Adrenal gland (tissue), 12 donors: ENCODE results near the gene SAMD5. TPM values are rescaled to one million over a fixed set of nuclear protein-coding genes. Genes with fewer than 3 reads are reported as not detected.

Experiments used
- DNase-seq, 7 donors: peaks; one replicate each; pipeline ENCODE4 v3.0.0-alpha.2; 2019 to 2020
- H3K27ac ChIP-seq, 5 donors: fragments of 200-600 bp; sonication (generic) in 4 of 5; 1 replicate in 3 of 5; 2 replicates in 2 of 5; pipeline versions ENCODE4 v1.5.1 to v1.8.0; 2016 to 2020; ENCODE audit warnings: mild to moderate bottlenecking in 1 of 5
- H3K27me3 ChIP-seq: fragments of 200-600 bp; 2 replicates; pipeline ENCODE4 v1.8.0; 2021
- H3K36me3 ChIP-seq, 2 donors: fragments of 200-600 bp; replicated peaks in 1 of 2; 1 replicate in 1 of 2; 2 replicates in 1 of 2; pipeline versions ENCODE4 v1.5.1 to v1.8.0; 2018 to 2022
- H3K4me1 ChIP-seq, 2 donors: fragments of 200-600 bp; replicated peaks in 1 of 2; 1 replicate in 1 of 2; 2 replicates in 1 of 2; pipeline versions ENCODE4 v1.5.1 to v1.8.0; 2018 to 2021
- H3K4me3 ChIP-seq, 4 donors: fragments of 200-600 bp; sonication (generic) in 3 of 4; one replicate each; pipeline ENCODE4 v1.5.1; 2016 to 2018
- H3K9me3 ChIP-seq, 3 donors: fragments of 200-600 bp; sonication (generic) in 1 of 3; replicated peaks in 1 of 3; 1 replicate in 2 of 3; 2 replicates in 1 of 3; pipeline versions ENCODE4 v1.5.1 to v1.8.0; 2016 to 2021
- CTCF ChIP-seq, 6 experiments: fragments of 450-650 bp in 4 of 6; fragments of 200-600 bp in 2 of 6; sonication (generic) in 1 of 6; IDR thresholded peaks; 1 replicate in 5 of 6; 2 replicates in 1 of 6; pipeline versions ENCODE4 v1.5.1 to v1.8.0; 2016 to 2021; ENCODE audit warnings: antibody characterized with exemption in 6 of 6, mild to moderate bottlenecking in 2 of 6, moderate library complexity in 1 of 6
- POLR2A ChIP-seq, 2 donors: fragments of 450-650 bp; IDR thresholded peaks; one replicate each; pipeline ENCODE4 v1.6.1; 2017; ENCODE audit warnings: antibody characterized with exemption in 2 of 2, mild to moderate bottlenecking in 2 of 2, moderate library complexity in 1 of 2
- whole genome bisulfite sequencing, 4 donors: extraction: QIAGEN DNeasy Blood & Tissue Kit in 2 of 4; methylation state at CpG; one replicate each; pipeline versions ENCODE4 v1.1.5 to v1.1.7; 2013 to 2017; 5-methylcytosine and 5-hydroxymethylcytosine counted together
- intact Hi-C, 2 donors: fragments of 100-400 bp; cut with DNase I; formaldehyde crosslinking; loops; one replicate each; pipeline versions ENCODE4 v1.14.1 to v1.15.0; 2022 to 2023
- polyA plus RNA-seq, 3 donors: library from polyadenylated mRNA; stranded (reverse); fragments of 200-250 nt in 2 of 3; fragments of 350-450 nt in 1 of 3; fragmentation: Illumina TruSeq in 1 of 3; extraction: RNeasy Lipid Tissue Mini Kit (QIAGEN cat#74804) in 1 of 3; gene quantifications; one replicate each; pipeline ENCODE4 v1.2.3, GENCODE V29; 2013 to 2014
- total RNA-seq, 9 donors: library from RNA; depleted of rRNA in 4 of 9; stranded (reverse); fragments of >200 nt in 4 of 9; fragments of 120-200 nt in 1 of 9; fragmentation: NEBNext Ultra II Directional in 1 of 9; extraction: Animal tissue kit (Norgen Biotek cat#: 25700) in 1 of 9; gene quantifications; one replicate each; pipeline versions ENCODE4 v1.1.0 to v1.2.4, GENCODE V29; 2013 to 2023
- donor health status: healthy with polysubstance abuse.
- donor health status: Bipolar disorder and iron deficiency.
- donor health status: DM: yes; HTN: yes; CAD: no.
- donor health status: DM: no; HTN: no; CAD: no.
- donor health status: DM: no; HTN: no; CAD: no.
- donor health status: DM: yes; HTN: yes; CAD: no.

SAMD5 gene
- total and polyA plus RNA-seq, 12 donors: 0.12 to 5.8 (median 0.75) TPM

- TF ChIP-seq POLR2A (IDR thresholded peaks at IDR 0.05) (no peak), CTCF (IDR thresholded peaks at IDR 0.05) (no peak)
- DNase-seq: no peak
- Histone ChIP-seq H3K27me3 (no peaks in the 10 kb centered on the region), H3K36me3 (no peaks in the 10 kb centered on the region), H3K4me3 (no peak overlapping the region), H3K4me1 (no peaks in the 10 kb centered on the region), H3K9me3 (peaks cover 0 to 8% (median 0%) of the 10 kb centered on the region in 3 donors), H3K27ac (no peak overlapping the region)
- WGBS, 4 donors: 73 to 95% (median 87%) methylated on average over 5 of the region's 5 CpGs
- intact Hi-C loops: no loop called here
These were observed 17.2 kb downstream of the SAMD5 start for GRCh38 chr6:147525519-147526209.

- no peaks in the 10 kb centered on the region for H3K27me3 ChIP-seq
- TF ChIP-seq CTCF (IDR thresholded peaks at IDR 0.05): no peak
- TF ChIP-seq POLR2A (IDR thresholded peaks at IDR 0.05): no peak
- intact Hi-C loops: no loop called here
- no peak for DNase-seq
- 87 to 95% (median 89%) methylated on average over 4 of the region's 4 CpGs for WGBS, 4 donors
- H3K27ac ChIP-seq: no peak overlapping the region
- H3K4me1 ChIP-seq: no peaks in the 10 kb centered on the region
- no peak overlapping the region for H3K4me3 ChIP-seq
- no peaks in the 10 kb centered on the region for H3K36me3 ChIP-seq
- H3K9me3 ChIP-seq: no peaks in the 10 kb centered on the region
These were observed 18.7 kb downstream of the SAMD5 start for GRCh38 chr6:147527197-147527596.

- Histone ChIP-seq H3K27me3 (no peaks in the 10 kb centered on the region), H3K4me3 (no peak overlapping the region), H3K36me3 (no peaks in the 10 kb centered on the region), H3K9me3 (no peaks in the 10 kb centered on the region), H3K27ac (no peak overlapping the region), H3K4me1 (no peaks in the 10 kb centered on the region)
- no peak for DNase-seq
- intact Hi-C loops: no loop called here
- no peak for TF ChIP-seq POLR2A (IDR thresholded peaks at IDR 0.05)
- no peak for TF ChIP-seq CTCF (IDR thresholded peaks at IDR 0.05)
These were observed 20.1 kb downstream of the SAMD5 start for GRCh38 chr6:147528511-147529145.

GRCh38 chr6:147530132-147531060 lies 21.9 kb downstream of the SAMD5 start:
- Histone ChIP-seq H3K4me3 (no peak overlapping the region), H3K36me3 (no peaks in the 10 kb centered on the region), H3K4me1 (no peaks in the 10 kb centered on the region), H3K27me3 (no peaks in the 10 kb centered on the region), H3K9me3 (no peaks in the 10 kb centered on the region), H3K27ac (no peak overlapping the region)
- intact Hi-C loops: no loop called here
- DNase-seq: no peak
- TF ChIP-seq POLR2A (IDR thresholded peaks at IDR 0.05): no peak
- no peak for TF ChIP-seq CTCF (IDR thresholded peaks at IDR 0.05)
- 50 to 72% (median 61%) methylated on average over 13 of the region's 13 CpGs for WGBS, 4 donors
